Caco-2 (cell line): ENCODE results near the gene GIPC3. TPM values are rescaled to one million over a fixed set of nuclear protein-coding genes. Genes with fewer than 3 reads are reported as not detected.

Experiments used
- BruUV-seq: library from RNA; stranded (reverse); fragments of 400-500 nt; replicated peaks from 2 replicates; lab custom pipeline; 2021; lab: Mats Ljungman, UMichigan
- CTCF ChIA-PET: fragments of 300-600 bp; sonication (Branson Sonifier 250); formaldehyde crosslinking; loops from one replicate; lab custom pipeline; 2022; ENCODE audit warnings: antibody characterized with exemption; lab: Charles Lee
- POLR2A ChIA-PET: fragments of 300-600 bp; sonication (Branson Sonifier 250); formaldehyde crosslinking; loops from one replicate; lab custom pipeline; 2022; ENCODE audit warnings: antibody characterized with exemption; lab: Charles Lee
- DNase-seq, 2 experiments: peaks; one replicate each; pipeline versions ENCODE4 v3.0.0 to v3.0.0-alpha.2; 2020 to 2022
- H3K27me3 ChIP-seq: replicated peaks from 2 replicates; pipeline ENCODE4 v1.6.0; 2011; ENCODE audit warnings: low read length; ENCODE audit not compliant: control insufficient read depth, insufficient read depth
- H3K36me3 ChIP-seq: 2 replicates; pipeline ENCODE4 v1.5.1; 2011; ENCODE audit warnings: low read length; ENCODE audit not compliant: control insufficient read depth, insufficient read depth
- H3K4me1 ChIP-seq: fragments of 250-450 bp; sonication (Bioruptor Pico); 2 replicates; pipeline ENCODE4 v1.5.1; 2020; ENCODE audit warnings: mild to moderate bottlenecking
- H3K4me3 ChIP-seq: 2 replicates; pipeline ENCODE4 v1.5.1; 2011; ENCODE audit warnings: low read depth, mild to moderate bottlenecking, control low read depth, low read length
- H3K9me3 ChIP-seq: fragments of 250-450 bp; sonication (Bioruptor Pico); 2 replicates; pipeline ENCODE4 v1.5.1; 2020; ENCODE audit warnings: mild to moderate bottlenecking, moderate library complexity
- H3K27ac Mint-ChIP-seq: one replicate; pipeline ENCODE4 v1.8.0; 2022; ENCODE audit warnings: mixed read lengths; ENCODE audit not compliant: unreplicated experiment
- H3K27me3 Mint-ChIP-seq: one replicate; pipeline ENCODE4 v1.8.0; 2022; ENCODE audit warnings: mixed read lengths; ENCODE audit not compliant: insufficient read depth, unreplicated experiment
- H3K36me3 Mint-ChIP-seq: one replicate; pipeline ENCODE4 v1.8.0; 2022; ENCODE audit warnings: mild to moderate bottlenecking, mixed read lengths; ENCODE audit not compliant: insufficient read depth, unreplicated experiment
- H3K4me1 Mint-ChIP-seq: one replicate; pipeline ENCODE4 v1.8.0; 2022; ENCODE audit warnings: low read depth, mixed read lengths; ENCODE audit not compliant: unreplicated experiment
- H3K4me3 Mint-ChIP-seq: one replicate; pipeline ENCODE4 v1.8.0; 2022; ENCODE audit warnings: mild to moderate bottlenecking, moderate library complexity, mixed read lengths; ENCODE audit not compliant: unreplicated experiment
- H3K9me3 Mint-ChIP-seq: one replicate; pipeline ENCODE4 v1.8.0; 2022; ENCODE audit warnings: mixed read lengths; ENCODE audit not compliant: unreplicated experiment
- CTCF ChIP-seq, 2 experiments: fragments of 200-600 bp in 1 of 2; IDR thresholded peaks; 1 replicate in 1 of 2; 2 replicates in 1 of 2; pipeline versions ENCODE4 v1.5.1 to v1.8.0; 2011 to 2022; ENCODE audit warnings: antibody characterized with exemption in 1 of 2, control low read depth in 1 of 2, inconsistent platforms in 1 of 2, low read depth in 1 of 2, low read length in 1 of 2, mild to moderate bottlenecking in 1 of 2, moderate library complexity in 1 of 2; ENCODE audit not compliant: insufficient read depth in 1 of 2, severe bottlenecking in 1 of 2, unreplicated experiment in 1 of 2
- intact Hi-C: fragments of 100-400 bp; cut with micrococcal nuclease; formaldehyde crosslinking; loops from one replicate; pipeline ENCODE4 v1.10.0; 2022; ENCODE audit not compliant: unreplicated experiment
- total RNA-seq: library from RNA; stranded (reverse); gene quantifications from 2 replicates; pipeline ENCODE4 v1.2.3, GENCODE V29; 2022

Gene GIPC3
- total RNA-seq, 1 experiment from 2014 or later, result not detected

- Histone ChIP-seq H3K36me3 (no peaks in the 10 kb centered on the region; the same call in 1 of the 2 replicates), H3K9me3 (no peaks in the 10 kb centered on the region), H3K4me3 (no peak overlapping the region), H3K27me3 (no peaks in the 10 kb centered on the region), H3K4me1 (no peaks in the 10 kb centered on the region)
- H3K27me3 Mint-ChIP-seq, result no peaks in the 10 kb centered on the region
- H3K36me3 Mint-ChIP-seq, result peaks cover 14% of the 10 kb centered on the region
- ChIA-PET POLR2A (no interaction called here), CTCF (no interaction called here)
- no peak overlapping the region for H3K4me3 Mint-ChIP-seq
- intact Hi-C loops, result loop anchor here (10.0 kb wide), 1 partner anchor 65 kb away; the partner anchor contains the start of gene MFSD12
- no peak for DNase-seq
- no peak for TF ChIP-seq CTCF (IDR thresholded peaks at IDR 0.05; ENCODE audit: insufficient read depth in 1 of 2, low read depth in 1 of 2, low read length in 1 of 2, severe bottlenecking in 1 of 2, unreplicated experiment in 1 of 2)
- H3K4me1 Mint-ChIP-seq, result peaks cover 7% of the 10 kb centered on the region
- no peaks in the 10 kb centered on the region for H3K9me3 Mint-ChIP-seq
- BruUV-seq, result no TSS peak
- H3K27ac Mint-ChIP-seq, result no peak overlapping the region
Measured at GRCh38 chr19:3620145-3620816, 35.0 kb downstream of the GIPC3 start.

- no peaks in the 10 kb centered on the region for H3K27me3 ChIP-seq
- no peak for DNase-seq
- no peak overlapping the region for H3K27ac Mint-ChIP-seq
- H3K4me1 ChIP-seq, result no peaks in the 10 kb centered on the region
- no peak overlapping the region for H3K4me3 Mint-ChIP-seq
- H3K4me1 Mint-ChIP-seq, result peaks cover 7% of the 10 kb centered on the region
- no peak for TF ChIP-seq CTCF (IDR thresholded peaks at IDR 0.05; ENCODE audit: insufficient read depth in 1 of 2, low read depth in 1 of 2, low read length in 1 of 2, severe bottlenecking in 1 of 2, unreplicated experiment in 1 of 2)
- no peak overlapping the region for H3K4me3 ChIP-seq
- ChIA-PET CTCF (no interaction called here), POLR2A (no interaction called here)
- H3K27me3 Mint-ChIP-seq, result no peaks in the 10 kb centered on the region
- BruUV-seq, result no TSS peak
- no peaks in the 10 kb centered on the region for H3K9me3 Mint-ChIP-seq
- no peaks in the 10 kb centered on the region; the same call in 1 of the 2 replicates for H3K36me3 ChIP-seq
- peaks cover 14% of the 10 kb centered on the region for H3K36me3 Mint-ChIP-seq
- intact Hi-C loops, result loop anchor here (10.0 kb wide), 1 partner anchor 66 kb away; the partner anchor contains the start of gene MFSD12
- no peaks in the 10 kb centered on the region for H3K9me3 ChIP-seq
Measured at GRCh38 chr19:3620817-3621547, 35.7 kb downstream of the GIPC3 start.

GRCh38 chr19:3621689-3622088 is 36.4 kb downstream of the GIPC3 start:
- H3K4me3 Mint-ChIP-seq, result no peak overlapping the region
- no TSS peak for BruUV-seq
- no peak overlapping the region for H3K4me3 ChIP-seq
- peaks cover 19% of the 10 kb centered on the region for H3K36me3 Mint-ChIP-seq
- H3K4me1 ChIP-seq, result no peaks in the 10 kb centered on the region
- H3K27me3 Mint-ChIP-seq, result no peaks in the 10 kb centered on the region
- H3K27me3 ChIP-seq, result no peaks in the 10 kb centered on the region
- no peaks in the 10 kb centered on the region; the same call in 1 of the 2 replicates for H3K36me3 ChIP-seq
- H3K4me1 Mint-ChIP-seq, result peaks cover 7% of the 10 kb centered on the region
- no peak for DNase-seq
- ChIA-PET CTCF (no interaction called here), POLR2A (no interaction called here)
- H3K9me3 ChIP-seq, result no peaks in the 10 kb centered on the region
- intact Hi-C loops, result loop anchor here (10.0 kb wide), 1 partner anchor 67 kb away; the partner anchor contains the start of gene MFSD12
- TF ChIP-seq CTCF (IDR thresholded peaks at IDR 0.05; ENCODE audit: insufficient read depth in 1 of 2, low read depth in 1 of 2, low read length in 1 of 2, severe bottlenecking in 1 of 2, unreplicated experiment in 1 of 2), result no peak
- H3K9me3 Mint-ChIP-seq, result no peaks in the 10 kb centered on the region
- H3K27ac Mint-ChIP-seq, result no peak overlapping the region
